Muscle of leg (tissue), 11 donors: ENCODE results near the gene OSBPL10. TPM values are rescaled to one million over a fixed set of nuclear protein-coding genes. Genes with fewer than 3 reads are reported as not detected.
A peak's percentile ranks its signal among the peaks of the same experiment; 100 is the strongest.

Experiments
- DNase-seq: peaks from one replicate; pipeline ENCODE4 v3.0.0; 2013
- H3K27ac ChIP-seq: one replicate; pipeline ENCODE4 v1.5.1; 2013; ENCODE audit warnings: mild to moderate bottlenecking, low read length, control low read depth
- H3K27me3 ChIP-seq: one replicate; pipeline ENCODE4 v1.6.1; 2013; ENCODE audit warnings: low read length; ENCODE audit not compliant: control insufficient read depth, insufficient read depth
- H3K36me3 ChIP-seq: one replicate; pipeline ENCODE4 v1.6.1; 2013; ENCODE audit warnings: low read length; ENCODE audit not compliant: control insufficient read depth, insufficient read depth
- H3K4me1 ChIP-seq: one replicate; pipeline ENCODE4 v1.6.1; 2013; ENCODE audit warnings: low read length; ENCODE audit not compliant: control insufficient read depth, insufficient read depth
- H3K4me3 ChIP-seq: one replicate; pipeline ENCODE4 v1.5.1; 2013; ENCODE audit warnings: low read length, control low read depth
- H3K9me3 ChIP-seq: replicated peaks from 2 replicates; pipeline ENCODE4 v1.6.1; 2013; ENCODE audit warnings: low read depth, low read length; ENCODE audit not compliant: control insufficient read depth
- WGBS: methylation state at CpG from one replicate; pipeline ENCODE4 v1.1.5; 2013; ENCODE audit warnings: missing lambda C conversion rate; ENCODE audit not compliant: insufficient coverage; 5-methylcytosine and 5-hydroxymethylcytosine counted together
- polyA plus RNA-seq, 8 donors: library from polyadenylated mRNA; unstranded; fragments of 120-200 nt; gene quantifications; one replicate each; pipeline versions ENCODE4 v1.2.1 to v1.2.3, GENCODE V29; 2013; ENCODE audit warnings: inconsistent platforms in 1 of 8, low replicate concordance in 1 of 8; ENCODE audit not compliant: insufficient read length in 8 of 8, insufficient read depth in 1 of 8
- total RNA-seq: library from RNA; stranded (reverse); fragments of 120-200 nt; gene quantifications from one replicate; pipeline ENCODE4 v1.2.4, GENCODE V29; 2013

The OSBPL10 gene
- total and polyA plus RNA-seq, 9 donors, result 7.6 to 19.3 (median 13.7) TPM

DNA sequence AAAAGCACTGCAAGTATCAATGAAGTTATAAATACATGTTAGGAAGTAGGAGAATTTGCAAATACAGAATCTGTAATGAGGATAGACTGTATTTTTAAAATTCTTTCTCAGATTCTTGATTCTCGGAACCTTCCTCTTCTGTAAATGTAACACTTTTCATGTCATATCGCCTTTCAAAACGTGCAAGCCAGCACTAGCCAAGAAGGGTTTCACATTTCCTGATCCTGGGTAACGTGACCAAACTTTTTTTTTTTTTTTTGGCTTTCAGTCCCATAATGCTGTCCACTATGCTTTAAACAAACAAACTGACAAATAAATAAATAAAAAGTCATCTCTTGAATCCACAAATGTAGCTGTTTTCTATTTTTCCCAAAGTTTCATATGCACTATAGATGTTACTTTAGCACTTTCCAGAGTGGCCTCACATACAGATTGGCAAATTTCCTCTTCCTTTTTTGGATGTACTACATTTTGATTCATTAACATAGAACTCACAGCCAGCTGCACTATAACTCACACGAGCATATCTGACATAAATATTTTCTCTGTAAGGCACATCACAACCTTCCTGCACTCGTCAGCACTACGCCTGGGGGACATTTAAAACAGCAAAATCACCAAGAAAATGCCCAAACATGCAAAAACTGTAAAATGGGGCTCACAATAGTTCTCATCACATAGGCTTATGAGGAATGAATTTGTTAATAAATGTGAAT lies 208.1 kb downstream of the OSBPL10 start:
- H3K4me3 ChIP-seq, result no peak overlapping the region
- WGBS, result 51% methylated on average over 4 of the region's 7 CpGs
- no peak for DNase-seq

GRCh38 chr3:31772272-31772671 lies 208.8 kb downstream of the OSBPL10 start:
- WGBS, result 65% methylated on average over 2 of the region's 4 CpGs
- Histone ChIP-seq H3K27ac (no peak overlapping the region), H3K4me3 (no peak overlapping the region), H3K27me3 (no peaks in the 10 kb centered on the region), H3K9me3 (no peaks in the 10 kb centered on the region), H3K4me1 (peaks cover 2% of the 10 kb centered on the region), H3K36me3 (peaks cover 2% of the 10 kb centered on the region)
- no peak for DNase-seq

More for the DNA sequence above, 208.1 kb downstream of the OSBPL10 start:
- Histone ChIP-seq H3K27me3 (no peaks in the 10 kb centered on the region), H3K4me1 (peaks cover 2% of the 10 kb centered on the region), H3K27ac (no peak overlapping the region), H3K9me3 (peaks cover 2% of the 10 kb centered on the region), H3K36me3 (no peaks in the 10 kb centered on the region)

- Histone ChIP-seq H3K4me3 (no peak overlapping the region), H3K27ac (no peak overlapping the region), H3K9me3 (no peaks in the 10 kb centered on the region), H3K4me1 (peaks cover 2% of the 10 kb centered on the region), H3K27me3 (no peaks in the 10 kb centered on the region), H3K36me3 (peaks cover 2% of the 10 kb centered on the region)
- WGBS, result 65% methylated on average over 2 of the region's 5 CpGs
- DNase-seq, result no peak
These were observed 210.2 kb downstream of the OSBPL10 start for GRCh38 chr3:31770822-31771326.

DNA sequence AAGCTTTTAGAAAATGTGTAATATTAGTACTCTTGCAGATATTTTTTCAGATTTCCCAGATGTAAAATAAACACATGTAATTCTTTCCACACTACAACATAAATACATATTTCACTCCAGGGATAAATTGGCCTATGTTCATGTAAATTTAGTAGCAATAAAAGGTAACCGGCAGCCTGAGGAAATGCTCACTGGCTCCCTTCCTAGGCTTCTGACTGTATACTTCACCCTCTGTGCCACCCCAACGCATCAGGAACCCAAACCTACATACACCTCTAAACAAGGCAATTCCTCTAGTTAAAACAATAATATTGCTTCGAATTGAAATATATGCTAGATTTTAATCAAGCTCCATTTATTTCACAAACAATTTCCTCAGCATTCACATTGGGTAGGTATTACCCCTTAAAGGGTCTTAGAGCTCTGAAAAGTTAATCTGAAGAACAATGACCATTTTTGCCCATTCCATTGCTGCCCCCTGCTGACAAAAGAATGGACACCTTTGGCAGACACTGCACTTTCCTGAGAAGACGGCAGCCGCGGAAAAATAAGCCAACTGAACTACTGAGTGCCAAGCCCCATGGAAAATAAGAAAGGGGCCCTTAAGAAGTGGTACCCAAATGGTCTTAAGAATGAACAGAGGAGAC lies 212.5 kb downstream of the OSBPL10 start:
- no peaks in the 10 kb centered on the region for H3K27me3 ChIP-seq
- H3K27ac ChIP-seq, result no peak overlapping the region
- H3K4me3 ChIP-seq, result no peak overlapping the region
- H3K36me3 ChIP-seq, result peaks cover 2% of the 10 kb centered on the region
- peak; percentile 78 for DNase-seq
- WGBS, result no CpG with 5 or more reads among the region's 6 CpGs
- peaks cover 2% of the 10 kb centered on the region for H3K4me1 ChIP-seq
- H3K9me3 ChIP-seq, result no peaks in the 10 kb centered on the region

GRCh38 chr3:31767920-31768319 lies 213.1 kb downstream of the OSBPL10 start:
- 93% methylated on average over 4 of the region's 8 CpGs for WGBS
- no peaks in the 10 kb centered on the region for H3K9me3 ChIP-seq
- no peak overlapping the region for H3K27ac ChIP-seq
- no peaks in the 10 kb centered on the region for H3K27me3 ChIP-seq
- no peak overlapping the region for H3K4me3 ChIP-seq
- H3K4me1 ChIP-seq, result peaks cover 2% of the 10 kb centered on the region
- no peak for DNase-seq
- H3K36me3 ChIP-seq, result peaks cover 2% of the 10 kb centered on the region

GRCh38 chr3:31766669-31767068 lies 214.4 kb downstream of the OSBPL10 start:
- DNase-seq, result no peak
- H3K9me3 ChIP-seq, result no peaks in the 10 kb centered on the region
- H3K4me3 ChIP-seq, result no peak overlapping the region
- no peak overlapping the region for H3K27ac ChIP-seq
- peaks cover 2% of the 10 kb centered on the region for H3K36me3 ChIP-seq
- no peaks in the 10 kb centered on the region for H3K27me3 ChIP-seq
- H3K4me1 ChIP-seq, result no peaks in the 10 kb centered on the region

GRCh38 chr3:31765871-31766270 lies 215.2 kb downstream of the OSBPL10 start:
- peaks cover 2% of the 10 kb centered on the region for H3K36me3 ChIP-seq
- no peaks in the 10 kb centered on the region for H3K9me3 ChIP-seq
- H3K27me3 ChIP-seq, result no peaks in the 10 kb centered on the region
- H3K4me1 ChIP-seq, result no peaks in the 10 kb centered on the region
- no peak for DNase-seq
- WGBS, result 95% methylated on average over 2 of the region's 4 CpGs
- H3K4me3 ChIP-seq, result no peak overlapping the region
- no peak overlapping the region for H3K27ac ChIP-seq

DNA sequence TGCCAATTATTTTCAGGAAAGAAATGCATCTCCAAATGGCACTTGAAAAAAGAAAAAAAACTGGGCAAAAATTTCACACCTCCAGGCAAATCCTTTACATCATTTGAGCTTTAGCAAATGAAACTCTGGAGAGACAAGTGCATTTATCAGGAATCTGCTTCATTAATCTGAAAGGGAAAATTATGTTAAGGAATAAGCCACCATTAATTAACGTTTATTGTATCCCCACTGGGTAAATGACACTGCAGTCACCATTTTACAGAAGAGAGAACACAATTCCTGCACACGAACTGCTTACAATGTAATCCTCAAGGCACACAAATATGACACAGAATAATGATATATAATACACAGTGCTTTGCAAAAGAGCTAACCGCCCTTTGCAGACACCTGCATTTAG lies 217.3 kb downstream of the OSBPL10 start:
- Histone ChIP-seq H3K4me1 (no peaks in the 10 kb centered on the region), H3K27ac (no peak overlapping the region), H3K36me3 (peaks cover 2% of the 10 kb centered on the region), H3K27me3 (no peaks in the 10 kb centered on the region), H3K9me3 (no peaks in the 10 kb centered on the region), H3K4me3 (no peak overlapping the region)
- WGBS, result no CpG with 5 or more reads among the region's 3 CpGs
- no peak for DNase-seq

GRCh38 chr3:31762888-31763351 lies 218.1 kb downstream of the OSBPL10 start:
- Histone ChIP-seq H3K27ac (no peak overlapping the region), H3K9me3 (no peaks in the 10 kb centered on the region), H3K4me1 (no peaks in the 10 kb centered on the region), H3K4me3 (no peak overlapping the region), H3K36me3 (peaks cover 2% of the 10 kb centered on the region), H3K27me3 (no peaks in the 10 kb centered on the region)
- no CpG with 5 or more reads among the region's 5 CpGs for WGBS
- no peak for DNase-seq

DNA sequence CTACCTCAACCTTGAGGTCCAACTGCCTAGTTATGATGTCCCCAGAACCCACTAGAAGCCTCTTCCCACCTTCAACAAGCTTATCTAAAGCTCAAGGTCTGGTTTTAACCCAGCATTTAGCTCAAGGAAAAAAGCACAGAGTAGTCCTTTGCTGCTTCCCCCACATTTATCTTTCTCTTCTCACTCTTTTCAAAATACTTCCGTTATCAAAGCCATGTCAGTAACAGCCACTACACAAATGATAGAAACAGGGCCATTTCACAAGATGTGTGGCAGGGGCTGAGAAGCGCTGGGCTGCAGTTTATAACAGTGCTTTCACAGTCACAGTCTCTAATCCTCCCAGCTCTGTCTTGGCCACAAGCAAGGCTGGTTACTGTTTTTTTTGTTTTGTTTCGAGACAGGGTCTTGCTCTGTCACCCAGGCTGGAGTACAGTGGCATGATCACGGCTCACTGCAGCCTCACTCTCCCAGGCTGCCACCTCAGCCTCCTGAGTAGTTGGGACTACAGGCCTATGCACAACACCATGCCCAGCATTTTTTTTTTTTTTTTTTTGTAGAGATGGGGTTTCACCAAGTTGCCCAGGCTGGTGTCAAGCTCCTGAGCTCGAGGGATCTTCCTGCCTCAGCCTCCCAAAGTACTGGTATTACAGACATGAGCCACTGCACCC lies 218.8 kb downstream of the OSBPL10 start:
- no peak overlapping the region for H3K27ac ChIP-seq
- no peak for DNase-seq
- no peaks in the 10 kb centered on the region for H3K9me3 ChIP-seq
- 56% methylated on average over 2 of the region's 5 CpGs for WGBS
- no peaks in the 10 kb centered on the region for H3K4me1 ChIP-seq
- no peaks in the 10 kb centered on the region for H3K27me3 ChIP-seq
- H3K4me3 ChIP-seq, result no peak overlapping the region
- no peaks in the 10 kb centered on the region for H3K36me3 ChIP-seq
